Measurements from ENCODE around the gene CXCL11. TPM values are rescaled to one million over a fixed set of nuclear protein-coding genes. Genes with fewer than 3 reads are reported as not detected.

Gene CXCL11
- not detected for total RNA-seq

DNA sequence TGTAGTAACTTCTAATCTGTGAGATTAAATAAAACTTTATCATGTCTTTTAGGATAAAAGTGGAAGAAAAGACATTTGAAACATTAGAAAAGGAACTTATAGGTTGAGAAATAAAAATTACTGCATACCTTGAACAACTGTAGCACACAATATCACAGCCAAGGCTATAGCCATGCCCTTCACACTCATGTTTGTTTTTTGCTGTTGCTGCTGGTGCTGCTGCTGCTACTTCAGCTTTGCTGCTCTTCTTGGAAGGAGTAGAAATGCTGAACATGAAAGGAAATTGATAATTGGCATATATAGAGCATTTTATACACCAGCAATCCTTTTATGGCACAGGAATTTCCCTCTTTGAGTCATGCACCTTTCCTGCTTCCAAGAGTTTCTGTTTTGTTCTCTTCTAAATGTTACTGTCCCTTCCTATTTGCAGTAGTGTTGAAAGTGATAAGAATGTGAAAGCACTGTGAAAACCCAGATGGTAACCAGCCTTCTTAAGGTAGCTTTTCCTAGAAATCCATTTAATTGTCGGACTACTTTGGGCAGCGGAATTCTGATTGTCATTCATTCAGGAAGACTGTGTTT, at the start of gene CXCL11:
CXCL11 (minus strand) TSS at position 272 of the 582 bp plus-strand sequence; CDS start at position 189, 83 bp downstream.

GRCh38 chr4:76074468-76074867, 38.6 kb upstream of the CXCL11 start, which contains the start of gene ART3:
Gene ART3 (plus strand): TSS chr4:76074709. CDS start chr4:76075890, 1,181 bp downstream.

GRCh38 chr4:76023389-76023788, 12.5 kb downstream of the CXCL11 start, which contains the start of gene CXCL10:
Gene CXCL10 (minus strand): TSS chr4:76023497. CDS start chr4:76023431, 66 bp downstream.

DNA sequence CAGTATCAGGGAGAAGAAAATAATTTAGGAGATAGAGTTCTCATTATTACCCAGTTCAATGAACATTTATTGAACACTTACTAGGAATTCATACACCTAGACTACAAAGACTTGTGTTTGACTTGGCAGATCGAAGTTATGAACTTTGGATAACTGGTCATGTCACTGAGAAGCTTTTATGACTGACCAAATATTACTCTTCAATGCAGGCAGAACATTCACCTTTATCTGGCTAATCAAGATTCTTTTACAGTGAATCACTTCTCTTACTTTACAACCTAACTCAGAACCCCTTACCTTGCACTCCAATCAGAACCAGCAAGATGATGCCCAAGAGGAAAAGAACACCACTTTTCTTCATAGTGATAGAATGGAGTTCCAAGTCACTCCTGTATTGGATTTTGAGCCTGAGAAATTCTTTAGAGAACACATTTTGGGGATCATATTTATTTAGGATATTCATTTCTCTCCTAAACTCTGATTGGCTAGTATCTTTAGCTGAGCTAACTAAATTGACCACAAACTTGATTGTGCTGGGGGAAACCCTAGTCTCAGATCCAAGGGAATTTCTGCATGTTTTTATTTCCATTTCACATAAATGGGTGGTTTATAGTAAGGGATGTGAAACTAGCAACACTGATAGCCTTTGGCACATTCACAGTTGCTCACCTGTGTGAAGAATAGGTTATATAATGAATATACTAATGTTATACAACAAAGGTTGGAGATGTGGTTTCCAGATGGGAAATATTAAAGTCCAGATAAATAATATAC, 28.6 kb downstream of the CXCL11 start, which contains the start of gene CXCL9:
CXCL9 (minus strand) TSS at position 421 of the 774 bp plus-strand sequence; CDS start at position 361, 60 bp downstream.

Other genes with a start within 250 kb of the CXCL11 start
- gene PPEF2, start 133.6 kb downstream of the CXCL11 start, total RNA-seq: not detected
- gene NAAA, start 95.1 kb downstream of the CXCL11 start, total RNA-seq: 27.9 TPM
- gene SDAD1, start 45.1 kb downstream of the CXCL11 start, total RNA-seq: 31.9 TPM
- not detected for gene CXCL9, start 28.6 kb downstream of the CXCL11 start, total RNA-seq
- not detected for gene CXCL10, start 12.6 kb downstream of the CXCL11 start, total RNA-seq
- gene ART3, start 38.6 kb upstream of the CXCL11 start, total RNA-seq: 0.31 TPM
- gene NUP54, start 112.3 kb upstream of the CXCL11 start, total RNA-seq: 98.3 TPM
- 267 TPM for gene SCARB2, start 177.8 kb upstream of the CXCL11 start, total RNA-seq
- gene FAM47E, start 215.7 kb upstream of the CXCL11 start, total RNA-seq: 6.6 TPM